ENCODE measurements around the gene E2F7.

- TF ChIP-seq CTCF (IDR thresholded peaks at IDR 0.05), result no peak
- no peak for TF ChIP-seq POLR2AphosphoS5 (IDR thresholded peaks at IDR 0.05)
- TF ChIP-seq POLR2A (IDR thresholded peaks at IDR 0.05), result no peak
These were observed 33.0 kb downstream of the E2F7 start for GRCh38 chr12:77032406-77032805.
